SHP77 treated with DMSO at 0.1 percent for 48 hours (cell line): Measurements from ENCODE around the gene CFAP410.

Source experiments
- DNase-seq: peaks from one replicate; lab custom pipeline; 2025; lab: John Stamatoyannopoulos, UW

CFAP410 gene

GRCh38 chr21:44330698-44331097, 8.5 kb downstream of the CFAP410 start:
- DNase-seq = no peak

- DNase-seq = no peak
These were observed 9.1 kb downstream of the CFAP410 start for GRCh38 chr21:44329971-44330681.

- DNase-seq = no peak
These were observed 9.9 kb downstream of the CFAP410 start for GRCh38 chr21:44329086-44329889.

GRCh38 chr21:44328242-44328895, 10.8 kb downstream of the CFAP410 start:
- DNase-seq = no peak

- DNase-seq = no peak
These were observed 11.6 kb downstream of the CFAP410 start for GRCh38 chr21:44327603-44327974.

GRCh38 chr21:44326716-44327602, 12.2 kb downstream of the CFAP410 start:
- no peak for DNase-seq

- DNase-seq = no peak
These were observed 12.9 kb downstream of the CFAP410 start for GRCh38 chr21:44326272-44326647.

GRCh38 chr21:44325386-44326271, 13.6 kb downstream of the CFAP410 start:
- DNase-seq = no peak

- DNase-seq = no peak
These were observed 14.4 kb downstream of the CFAP410 start for GRCh38 chr21:44324854-44325107.

GRCh38 chr21:44324106-44324853, 14.9 kb downstream of the CFAP410 start:
- no peak for DNase-seq

- no peak for DNase-seq
These were observed 15.6 kb downstream of the CFAP410 start for GRCh38 chr21:44323591-44323990.

GRCh38 chr21:44322621-44323325, 16.4 kb downstream of the CFAP410 start:
- no peak for DNase-seq

- DNase-seq = no peak
These were observed 17.2 kb downstream of the CFAP410 start for GRCh38 chr21:44321846-44322450.

- DNase-seq = no peak
These were observed 18.3 kb downstream of the CFAP410 start for GRCh38 chr21:44320847-44321246.

- DNase-seq = no peak
These were observed 19.7 kb downstream of the CFAP410 start for GRCh38 chr21:44319407-44320065.

GRCh38 chr21:44318489-44319285, 20.5 kb downstream of the CFAP410 start:
- DNase-seq = no peak

- no peak for DNase-seq
These were observed 21.3 kb downstream of the CFAP410 start for GRCh38 chr21:44317871-44318270.

- DNase-seq = no peak
These were observed 21.9 kb downstream of the CFAP410 start for GRCh38 chr21:44317241-44317782.
